HL-60 (cell line): ENCODE results near the gene PPP3CA.

Source experiments
- DNase-seq, 2 experiments: peaks; one replicate each; pipeline ENCODE4 v3.0.0-alpha.2; 2010 to 2020; ENCODE audit warnings: low read depth in 1 of 2, low spot score in 1 of 2
- H3K27ac ChIP-seq: fragments of 250-450 bp; sonication (Bioruptor Pico); replicated peaks from 2 replicates; pipeline ENCODE4 v1.5.1; 2020; ENCODE audit warnings: mild to moderate bottlenecking, moderate library complexity
- H3K27me3 ChIP-seq: fragments of 250-450 bp; sonication (Bioruptor Pico); 2 replicates; pipeline ENCODE4 v1.5.1; 2021; ENCODE audit warnings: mild to moderate bottlenecking, moderate library complexity; ENCODE audit not compliant: insufficient read depth, poor library complexity, severe bottlenecking
- H3K4me3 ChIP-seq: replicated peaks from 2 replicates; pipeline ENCODE4 v1.5.1; 2011; ENCODE audit warnings: mild to moderate bottlenecking, control low read depth, low read length; ENCODE audit not compliant: insufficient read depth
- GABPA ChIP-seq: IDR thresholded peaks from 2 replicates; pipeline ENCODE4 v1.6.1; 2012; ENCODE audit warnings: low read depth
- POLR2AphosphoS5 ChIP-seq: IDR thresholded peaks from 2 replicates; pipeline ENCODE4 v1.6.1; 2012; ENCODE audit warnings: low read depth
- SPI1 ChIP-seq: IDR thresholded peaks from 2 replicates; pipeline ENCODE4 v1.6.1; 2012; ENCODE audit warnings: low read depth, mild to moderate bottlenecking, borderline replicate concordance
- TF ChIP-seq, protein P1 (sequence below): IDR thresholded peaks from one replicate; pipeline ENCODE4 v1.5.1; 2011; ENCODE audit warnings: low read length, control low read depth, inconsistent platforms; ENCODE audit not compliant: insufficient read depth
- TF ChIP-seq, protein P2 (sequence below): IDR thresholded peaks from 2 replicates; pipeline ENCODE4 v1.6.1; 2012; ENCODE audit warnings: low read depth; ENCODE audit not compliant: insufficient replicate concordance

PPP3CA gene

GRCh38 chr4:101348995-101349800 lies 1.9 kb upstream of the PPP3CA start:
- Histone ChIP-seq H3K27me3 (no peaks in the 10 kb centered on the region), H3K4me3 (no peak overlapping the region), H3K27ac (no peak overlapping the region)
- TF ChIP-seq GABPA (no peak), POLR2AphosphoS5 (no peak), SPI1 (no peak)
- TF ChIP-seq, protein P1, sequence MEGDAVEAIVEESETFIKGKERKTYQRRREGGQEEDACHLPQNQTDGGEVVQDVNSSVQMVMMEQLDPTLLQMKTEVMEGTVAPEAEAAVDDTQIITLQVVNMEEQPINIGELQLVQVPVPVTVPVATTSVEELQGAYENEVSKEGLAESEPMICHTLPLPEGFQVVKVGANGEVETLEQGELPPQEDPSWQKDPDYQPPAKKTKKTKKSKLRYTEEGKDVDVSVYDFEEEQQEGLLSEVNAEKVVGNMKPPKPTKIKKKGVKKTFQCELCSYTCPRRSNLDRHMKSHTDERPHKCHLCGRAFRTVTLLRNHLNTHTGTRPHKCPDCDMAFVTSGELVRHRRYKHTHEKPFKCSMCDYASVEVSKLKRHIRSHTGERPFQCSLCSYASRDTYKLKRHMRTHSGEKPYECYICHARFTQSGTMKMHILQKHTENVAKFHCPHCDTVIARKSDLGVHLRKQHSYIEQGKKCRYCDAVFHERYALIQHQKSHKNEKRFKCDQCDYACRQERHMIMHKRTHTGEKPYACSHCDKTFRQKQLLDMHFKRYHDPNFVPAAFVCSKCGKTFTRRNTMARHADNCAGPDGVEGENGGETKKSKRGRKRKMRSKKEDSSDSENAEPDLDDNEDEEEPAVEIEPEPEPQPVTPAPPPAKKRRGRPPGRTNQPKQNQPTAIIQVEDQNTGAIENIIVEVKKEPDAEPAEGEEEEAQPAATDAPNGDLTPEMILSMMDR, result no peak
- TF ChIP-seq, protein P2, sequence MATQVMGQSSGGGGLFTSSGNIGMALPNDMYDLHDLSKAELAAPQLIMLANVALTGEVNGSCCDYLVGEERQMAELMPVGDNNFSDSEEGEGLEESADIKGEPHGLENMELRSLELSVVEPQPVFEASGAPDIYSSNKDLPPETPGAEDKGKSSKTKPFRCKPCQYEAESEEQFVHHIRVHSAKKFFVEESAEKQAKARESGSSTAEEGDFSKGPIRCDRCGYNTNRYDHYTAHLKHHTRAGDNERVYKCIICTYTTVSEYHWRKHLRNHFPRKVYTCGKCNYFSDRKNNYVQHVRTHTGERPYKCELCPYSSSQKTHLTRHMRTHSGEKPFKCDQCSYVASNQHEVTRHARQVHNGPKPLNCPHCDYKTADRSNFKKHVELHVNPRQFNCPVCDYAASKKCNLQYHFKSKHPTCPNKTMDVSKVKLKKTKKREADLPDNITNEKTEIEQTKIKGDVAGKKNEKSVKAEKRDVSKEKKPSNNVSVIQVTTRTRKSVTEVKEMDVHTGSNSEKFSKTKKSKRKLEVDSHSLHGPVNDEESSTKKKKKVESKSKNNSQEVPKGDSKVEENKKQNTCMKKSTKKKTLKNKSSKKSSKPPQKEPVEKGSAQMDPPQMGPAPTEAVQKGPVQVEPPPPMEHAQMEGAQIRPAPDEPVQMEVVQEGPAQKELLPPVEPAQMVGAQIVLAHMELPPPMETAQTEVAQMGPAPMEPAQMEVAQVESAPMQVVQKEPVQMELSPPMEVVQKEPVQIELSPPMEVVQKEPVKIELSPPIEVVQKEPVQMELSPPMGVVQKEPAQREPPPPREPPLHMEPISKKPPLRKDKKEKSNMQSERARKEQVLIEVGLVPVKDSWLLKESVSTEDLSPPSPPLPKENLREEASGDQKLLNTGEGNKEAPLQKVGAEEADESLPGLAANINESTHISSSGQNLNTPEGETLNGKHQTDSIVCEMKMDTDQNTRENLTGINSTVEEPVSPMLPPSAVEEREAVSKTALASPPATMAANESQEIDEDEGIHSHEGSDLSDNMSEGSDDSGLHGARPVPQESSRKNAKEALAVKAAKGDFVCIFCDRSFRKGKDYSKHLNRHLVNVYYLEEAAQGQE, result no peak
- peak in 1 of 2 experiments; percentile 10 for DNase-seq

- Histone ChIP-seq H3K27ac (peak overlapping the region; percentile 87), H3K4me3 (peak overlapping the region; percentile 87), H3K27me3 (no peaks in the 10 kb centered on the region)
- no peak for TF ChIP-seq GABPA
- TF ChIP-seq, protein P1, result no peak
- no peak for TF ChIP-seq POLR2AphosphoS5
- TF ChIP-seq, protein P2, result no peak
- TF ChIP-seq SPI1, result no peak
- DNase-seq, result peak in 1 of 2 experiments; percentile 29
These were observed 1.1 kb upstream of the PPP3CA start for GRCh38 chr4:101348367-101348827.

- H3K27me3 ChIP-seq, result no peaks in the 10 kb centered on the region
- TF ChIP-seq SPI1, result peak; percentile 12; the same call in 1 of the 2 replicates
- TF ChIP-seq POLR2AphosphoS5, result peak; percentile 61; the same call in 1 of the 2 replicates
- TF ChIP-seq, protein P2, result no peak
- no peak for TF ChIP-seq GABPA
- TF ChIP-seq, protein P1, result no peak
- peak overlapping the region; percentile 87 for H3K27ac ChIP-seq
- peak overlapping the region; percentile 87 for H3K4me3 ChIP-seq
- peak; percentile 83 to 98 for DNase-seq
These were observed 436 bp upstream of the PPP3CA start for GRCh38 chr4:101347557-101348366.
